ENCODE results near the gene HBD. TPM values are rescaled to one million over a fixed set of nuclear protein-coding genes. Genes with fewer than 3 reads are reported as not detected.
"Not testable (repeated sequence)": the region's sequence is repeated elsewhere in the genome, so short reads cannot be mapped to it uniquely, and the experiment has no call there.

HBD gene
- total RNA-seq, 1 experiment from 2014 or later = not detected

DNA sequence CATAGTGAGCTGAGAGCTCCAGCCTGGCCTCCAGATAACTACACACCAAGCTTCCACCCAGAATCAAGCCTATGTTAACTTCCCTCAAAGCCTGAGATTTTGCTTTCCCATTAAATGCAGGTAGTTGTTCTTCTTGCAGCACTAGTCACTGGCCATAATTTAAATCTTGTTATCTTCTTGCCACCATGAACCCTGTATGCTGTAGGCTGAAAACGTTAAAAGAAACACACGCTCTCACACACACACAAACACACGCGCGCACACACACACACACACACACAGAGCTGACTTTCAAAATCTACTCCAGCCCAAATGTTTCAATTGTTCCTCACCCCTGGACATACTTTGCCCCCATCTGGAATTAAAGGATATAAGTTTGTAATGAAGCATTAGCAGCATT, 19.2 kb upstream of the HBD start:
- not testable (repeated sequence) for DNase-seq (ENCODE audit: low spot score)

DNA sequence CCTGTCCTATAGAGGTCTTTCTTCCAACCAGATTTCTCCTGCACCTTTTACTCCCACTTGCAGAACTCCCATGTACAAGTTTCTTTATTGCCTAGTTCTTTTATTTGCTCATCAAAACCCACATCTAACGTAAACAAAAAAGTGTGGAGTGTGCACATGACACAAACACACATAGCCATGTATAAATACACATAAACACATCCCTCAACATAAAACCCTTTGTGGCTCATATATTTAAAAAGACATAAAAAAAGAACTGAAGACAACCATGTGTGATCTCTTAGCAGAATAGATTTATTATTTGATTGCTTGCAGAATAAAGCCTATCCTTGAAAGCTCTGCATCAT, 18.6 kb upstream of the HBD start:
- no peak for DNase-seq (ENCODE audit: low spot score)

DNA sequence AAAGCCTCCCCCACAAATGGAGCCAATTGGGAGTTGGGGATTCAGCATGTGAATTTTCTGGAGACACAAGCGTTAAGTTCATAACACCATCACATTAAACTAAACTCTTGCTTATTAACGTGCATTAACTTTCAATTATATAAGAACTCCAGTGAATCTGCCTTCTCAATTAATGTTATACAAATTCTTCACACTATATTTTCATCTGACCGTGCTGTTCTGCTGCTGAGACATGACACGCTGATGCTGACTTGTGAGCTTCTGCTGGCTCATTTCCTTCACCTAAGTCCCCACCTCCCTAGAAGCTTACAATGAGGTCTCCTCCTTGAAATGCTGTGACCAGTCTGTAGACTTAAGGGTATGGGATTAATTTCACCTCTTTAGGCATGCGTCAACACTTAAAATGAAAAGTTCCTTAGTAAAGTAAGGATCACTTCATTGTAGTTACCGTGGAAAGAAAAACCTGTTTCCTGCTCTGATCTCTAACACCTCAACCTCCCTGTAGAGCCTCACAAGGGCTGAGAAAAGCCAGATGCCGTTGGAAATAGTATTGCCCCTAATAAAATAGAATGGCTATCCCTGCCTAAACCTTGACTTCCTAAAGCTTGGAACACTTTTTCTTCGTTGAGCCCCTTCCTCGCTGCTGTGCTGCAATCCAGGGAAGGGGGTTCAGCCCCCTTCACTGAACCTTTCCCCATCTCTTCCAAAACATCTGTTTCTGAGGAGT, 18.1 kb upstream of the HBD start:
- no peak for DNase-seq (ENCODE audit: low spot score)

DNA sequence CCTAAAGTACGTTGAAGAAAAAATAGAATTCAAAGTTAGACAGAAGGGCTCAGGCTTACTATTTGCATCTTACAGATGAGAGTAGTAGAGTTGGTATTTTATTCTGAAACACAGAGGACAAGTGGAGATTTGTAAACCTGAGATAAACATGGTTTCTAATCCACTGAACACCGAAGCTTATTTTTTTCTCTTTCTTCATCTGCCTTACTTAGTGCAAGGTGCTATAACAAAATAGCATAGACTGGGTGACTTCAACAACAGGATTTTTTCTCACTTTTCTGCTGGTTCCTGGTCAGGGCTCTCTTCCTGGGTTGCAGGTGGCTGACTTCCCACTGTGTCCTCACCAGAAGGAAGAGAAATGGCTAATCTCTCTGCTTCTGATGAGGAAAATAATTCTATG, 17.5 kb upstream of the HBD start:
- no peak for DNase-seq (ENCODE audit: low spot score)

DNA sequence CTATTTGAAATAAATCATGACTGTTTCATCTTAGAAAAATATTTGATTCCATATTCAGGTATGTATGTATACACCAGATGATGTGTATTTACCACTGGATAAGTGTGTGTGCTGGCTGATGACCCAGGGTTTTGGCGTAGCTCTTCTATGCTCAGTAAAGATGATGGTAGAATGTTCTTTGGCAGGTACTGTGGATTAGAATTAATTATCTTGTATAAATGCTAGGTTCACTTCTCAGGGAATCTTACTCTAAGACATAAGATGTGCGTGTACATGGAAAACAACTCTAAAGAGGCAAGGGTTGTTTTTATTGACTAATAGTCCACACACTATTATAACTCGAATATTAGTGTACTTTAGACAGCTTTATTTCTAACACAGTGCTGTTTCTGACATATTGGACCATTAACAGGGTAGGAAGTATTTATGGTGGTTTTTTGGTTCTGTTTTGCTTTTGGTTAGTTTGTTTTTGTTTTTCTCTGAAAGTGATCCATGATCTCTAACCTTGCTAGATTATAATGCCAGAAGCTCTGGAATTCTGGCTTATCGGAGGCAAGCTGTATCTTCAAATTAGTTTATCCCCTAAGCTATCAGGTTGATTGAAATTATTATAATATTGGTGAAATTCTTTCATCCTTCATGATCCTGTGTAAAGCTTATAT, 16.4 kb upstream of the HBD start:
- DNase-seq (ENCODE audit: low spot score) = no peak

DNA sequence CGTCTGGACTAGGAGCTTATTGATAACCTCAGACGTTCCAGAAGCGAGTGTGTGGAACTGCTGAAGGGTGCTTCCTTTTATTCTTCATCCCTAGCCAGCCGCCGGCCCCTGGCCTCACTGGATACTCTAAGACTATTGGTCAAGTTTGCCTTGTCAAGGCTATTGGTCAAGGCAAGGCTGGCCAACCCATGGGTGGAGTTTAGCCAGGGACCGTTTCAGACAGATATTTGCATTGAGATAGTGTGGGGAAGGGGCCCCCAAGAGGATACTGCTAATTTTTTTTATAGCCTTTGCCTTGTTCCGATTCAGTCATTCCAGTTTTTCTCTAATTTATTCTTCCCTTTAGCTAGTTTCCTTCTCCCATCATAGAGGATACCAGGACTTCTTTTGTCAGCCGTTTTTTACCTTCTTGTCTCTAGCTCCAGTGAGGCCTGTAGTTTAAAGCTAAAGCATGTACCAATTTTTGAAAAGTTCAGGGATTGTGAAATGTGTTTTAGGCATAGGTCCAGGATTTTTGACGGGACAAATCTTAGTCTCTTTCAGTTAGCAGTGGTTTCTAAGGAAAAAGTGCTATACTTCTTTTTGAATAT, 15.6 kb upstream of the HBD start, which contains the start of gene HBG1:
HBG1 (minus strand) TSS at position 51 of the 590 bp plus-strand sequence. CDS start 53 bp downstream, outside the sequence.
- DNase-seq (ENCODE audit: low spot score) = not testable (repeated sequence)

DNA sequence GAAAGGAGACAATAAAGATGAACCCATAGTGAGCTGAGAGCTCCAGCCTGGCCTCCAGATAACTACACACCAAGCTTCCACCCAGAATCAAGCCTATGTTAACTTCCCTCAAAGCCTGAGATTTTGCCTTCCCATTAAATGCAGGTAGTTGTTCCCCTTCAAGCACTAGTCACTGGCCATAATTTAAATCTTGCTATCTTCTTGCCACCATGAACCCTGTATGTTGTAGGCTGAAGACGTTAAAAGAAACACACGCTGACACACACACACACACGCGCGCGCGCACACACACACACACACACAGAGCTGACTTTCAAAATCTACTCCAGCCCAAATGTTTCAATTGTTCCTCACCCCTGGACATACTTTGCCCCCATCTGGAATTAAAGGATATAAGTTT, 14.2 kb upstream of the HBD start:
- not testable (repeated sequence) for DNase-seq (ENCODE audit: low spot score)

DNA sequence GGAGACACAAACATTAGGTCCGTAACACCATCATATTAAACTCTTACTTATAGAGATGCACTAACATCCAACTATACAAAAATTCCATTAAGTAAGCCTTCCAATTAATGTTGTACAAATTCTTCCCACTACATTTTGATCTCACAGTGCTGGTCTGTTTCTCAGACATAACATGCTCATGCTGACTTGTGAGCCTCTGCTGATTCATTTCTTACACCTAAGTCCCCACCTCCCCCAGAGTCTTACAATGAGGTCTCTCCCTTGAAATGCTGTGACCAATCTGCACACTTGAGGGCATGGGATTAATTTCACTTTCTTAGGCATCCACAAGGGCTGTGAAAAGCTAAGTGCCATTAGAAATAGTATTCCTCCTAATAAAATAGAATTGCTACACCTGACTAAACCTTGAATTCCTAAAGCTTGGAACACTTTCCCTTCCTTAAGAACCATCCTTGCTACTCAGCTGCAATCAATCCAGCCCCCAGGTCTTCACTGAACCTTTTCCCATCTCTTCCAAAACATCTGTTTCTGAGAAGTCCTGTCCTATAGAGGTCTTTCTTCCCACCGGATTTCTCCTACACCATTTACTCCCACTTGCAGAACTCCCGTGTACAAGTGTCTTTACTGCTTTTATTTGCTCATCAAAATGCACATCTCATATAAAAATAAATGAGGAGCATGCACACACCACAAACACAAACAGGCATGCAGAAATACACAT, 13.3 kb upstream of the HBD start:
- no peak for DNase-seq (ENCODE audit: low spot score)

DNA sequence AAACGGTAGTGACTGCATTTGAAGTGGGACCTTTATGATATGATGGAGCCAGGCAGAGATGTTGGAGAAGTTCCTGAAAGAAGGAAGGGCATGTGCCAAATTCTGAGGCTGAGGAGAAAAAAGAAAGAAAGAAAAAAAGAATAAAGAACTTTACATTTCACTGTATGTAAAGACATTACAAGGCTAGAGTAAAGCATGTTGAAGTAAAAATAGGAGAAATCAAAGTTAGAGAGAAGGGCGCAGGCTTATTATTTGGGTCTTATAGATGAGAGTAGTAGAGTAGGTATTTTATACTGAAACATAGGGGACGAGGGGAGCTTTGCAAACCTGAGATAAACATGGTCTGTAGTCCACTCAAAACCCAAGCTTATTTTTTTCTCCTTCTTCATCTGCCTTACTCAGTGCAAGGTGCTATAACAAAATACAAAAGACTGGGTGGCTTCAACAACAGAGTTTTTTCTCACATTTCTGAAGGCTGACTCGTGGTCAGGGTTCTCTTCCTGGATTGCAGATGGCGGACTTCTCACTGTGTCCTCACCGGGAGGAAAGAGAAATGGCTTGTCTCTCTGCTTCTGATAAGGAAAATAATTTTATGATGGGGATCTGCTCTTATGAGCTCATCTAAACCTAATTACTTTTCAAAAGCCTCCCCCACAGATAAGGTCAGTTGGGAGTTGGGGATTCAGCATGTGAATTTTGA, 12.6 kb upstream of the HBD start:
- DNase-seq (ENCODE audit: low spot score) = no peak

DNA sequence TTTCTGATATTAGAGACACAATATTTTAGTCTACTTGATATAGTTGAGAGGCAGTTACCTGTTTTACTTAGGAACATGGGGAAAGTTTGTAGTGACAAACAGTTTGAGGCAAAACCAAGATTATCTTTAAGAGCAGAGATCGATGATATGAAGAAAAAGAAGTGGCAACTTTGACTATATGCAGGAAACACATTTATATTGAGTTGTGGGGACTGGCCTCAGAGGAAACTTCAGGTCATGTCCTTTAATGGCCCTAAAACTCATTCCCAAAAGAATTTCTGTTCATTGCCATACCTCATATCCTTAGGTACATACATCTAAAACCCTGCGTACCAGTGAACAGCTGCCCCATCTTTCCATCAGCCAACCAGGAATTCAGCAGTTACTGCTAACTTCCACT, 10.9 kb upstream of the HBD start:
- DNase-seq (ENCODE audit: low spot score) = no peak

DNA sequence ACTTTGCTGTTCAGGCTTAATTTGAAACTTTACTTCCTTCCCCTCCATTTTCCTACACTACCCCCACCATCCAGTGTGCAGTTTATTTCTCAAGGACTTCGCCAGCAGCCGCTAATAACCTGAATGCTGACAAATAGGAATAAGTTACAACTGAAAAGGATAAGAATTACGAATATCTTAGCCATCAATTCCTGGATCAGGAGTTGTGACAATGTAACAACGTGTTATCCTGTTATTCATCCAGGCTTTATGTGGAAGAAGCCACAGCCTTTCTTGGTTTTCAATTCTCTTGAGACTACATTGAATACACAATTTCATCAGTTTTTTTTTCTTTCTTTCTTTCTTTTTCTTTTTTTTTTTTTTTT, 9.5 kb upstream of the HBD start:
- no peak for DNase-seq (ENCODE audit: low spot score)

DNA sequence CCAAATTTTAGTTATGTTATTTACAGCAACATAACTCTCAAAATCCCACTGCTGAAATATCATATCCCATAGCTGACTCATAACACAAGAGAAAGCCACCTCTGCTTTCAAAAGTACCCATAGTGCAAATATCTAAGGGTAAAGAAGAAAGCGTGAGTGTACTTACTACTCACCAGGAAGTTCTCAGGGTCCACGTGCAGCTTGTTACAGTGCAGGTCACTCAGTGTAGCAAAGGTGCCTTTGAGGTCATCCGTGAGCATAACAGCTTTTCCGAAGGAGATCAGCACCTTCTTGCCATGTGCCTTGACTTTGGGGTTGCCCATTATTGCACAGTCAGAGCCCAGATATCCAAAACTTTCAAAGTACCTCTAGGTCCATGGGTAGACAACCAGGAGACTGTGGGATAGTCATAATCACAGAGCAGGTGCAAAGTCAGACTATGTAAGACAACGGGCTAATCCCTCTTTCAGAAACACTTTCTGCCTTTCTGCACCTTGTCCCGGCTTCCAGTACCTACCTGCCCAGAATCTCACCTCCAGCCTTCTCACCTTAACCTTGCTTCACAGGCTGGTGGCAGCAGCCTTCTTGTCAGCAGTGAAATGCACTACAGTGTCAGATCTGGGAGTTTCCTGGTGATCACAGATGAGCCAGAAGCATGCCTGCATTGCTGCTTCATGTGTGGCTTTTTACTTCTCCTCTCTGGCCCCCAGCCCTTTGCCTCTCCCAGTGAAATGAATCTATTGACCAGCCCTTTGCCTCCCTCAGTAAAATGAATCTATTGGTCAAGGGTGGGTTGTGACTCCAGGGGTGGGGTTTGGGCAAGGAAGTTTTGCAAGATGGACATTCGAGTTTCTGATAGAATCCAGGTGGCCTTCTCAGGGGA, 8.9 kb upstream of the HBD start:
- no peak for DNase-seq (ENCODE audit: low spot score)

DNA sequence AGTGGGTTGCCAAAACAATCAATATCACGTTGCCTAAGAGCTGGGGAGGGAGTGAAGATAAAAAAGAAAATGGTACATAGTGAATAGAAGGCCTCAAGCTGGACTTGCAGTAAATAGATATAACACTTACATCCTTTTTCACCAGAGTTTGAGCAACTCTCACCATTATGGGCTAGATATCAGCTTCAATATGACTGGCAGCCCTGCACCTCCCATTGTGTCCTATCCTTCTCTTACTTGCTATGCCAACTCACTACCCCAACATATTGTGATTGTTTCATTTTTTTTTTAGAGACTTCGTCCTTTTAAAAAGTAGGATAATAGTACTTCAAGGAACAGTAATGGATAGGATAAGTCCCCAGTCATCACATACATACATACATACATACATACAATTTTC, 7.9 kb upstream of the HBD start:
- no peak for DNase-seq (ENCODE audit: low spot score)

DNA sequence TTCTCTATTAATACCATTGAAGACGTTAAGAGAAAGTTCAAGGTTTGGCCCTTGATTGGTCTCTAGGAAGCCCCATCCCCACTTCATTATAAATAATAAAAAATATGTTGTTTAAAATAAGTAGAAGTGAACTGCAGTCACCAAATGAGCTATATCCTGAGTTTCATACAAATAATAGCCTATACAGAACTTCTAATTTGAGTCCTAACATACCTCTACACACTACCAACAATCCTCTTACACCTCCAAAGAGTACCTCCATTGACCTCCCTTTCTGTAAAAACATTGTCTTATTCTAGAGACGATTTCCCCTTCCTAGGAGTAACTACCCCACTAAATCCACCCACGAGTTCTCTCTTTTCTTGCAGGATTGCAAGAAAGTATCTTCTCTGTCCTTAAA, 7.2 kb upstream of the HBD start:
- DNase-seq (ENCODE audit: low spot score) = no peak

DNA sequence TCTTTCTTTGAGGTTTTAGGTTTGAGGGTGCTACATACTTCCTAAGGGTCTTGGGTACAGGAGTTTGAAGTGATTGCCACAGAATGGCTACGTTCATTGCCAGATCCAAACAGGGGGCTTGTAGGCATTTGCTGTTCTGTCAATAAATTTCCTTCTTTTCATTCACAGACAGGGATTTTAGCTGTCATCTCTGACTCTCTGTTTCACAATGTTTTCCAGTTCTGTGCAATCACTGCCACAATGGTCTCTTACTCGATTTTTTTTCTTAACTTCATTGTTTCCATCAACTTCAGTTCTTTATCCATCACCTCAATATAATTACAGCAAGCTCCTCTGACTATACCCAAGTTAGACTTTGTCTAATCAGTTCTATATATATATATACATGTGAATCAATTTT, 6.2 kb upstream of the HBD start:
- no peak for DNase-seq (ENCODE audit: low spot score)

DNA sequence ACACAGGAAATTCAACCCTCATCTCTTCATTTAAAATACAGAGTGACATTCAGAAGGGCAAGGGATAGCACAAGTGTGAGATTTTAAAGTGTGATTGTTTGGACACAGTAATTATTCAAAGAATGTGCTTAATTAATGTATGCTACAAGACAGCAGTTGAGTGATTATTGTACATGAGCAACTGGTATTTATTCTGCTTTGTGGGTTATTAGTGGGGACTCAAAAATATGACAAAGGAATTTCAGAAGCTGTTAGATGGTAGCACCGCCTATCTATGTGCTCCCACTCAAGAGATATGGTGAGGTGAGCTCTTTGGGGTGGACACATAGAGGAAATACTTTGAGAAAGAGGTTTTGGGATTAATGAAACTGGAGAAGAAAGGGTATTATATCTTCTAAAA, 5.8 kb upstream of the HBD start:
- DNase-seq (ENCODE audit: low spot score) = no peak

DNA sequence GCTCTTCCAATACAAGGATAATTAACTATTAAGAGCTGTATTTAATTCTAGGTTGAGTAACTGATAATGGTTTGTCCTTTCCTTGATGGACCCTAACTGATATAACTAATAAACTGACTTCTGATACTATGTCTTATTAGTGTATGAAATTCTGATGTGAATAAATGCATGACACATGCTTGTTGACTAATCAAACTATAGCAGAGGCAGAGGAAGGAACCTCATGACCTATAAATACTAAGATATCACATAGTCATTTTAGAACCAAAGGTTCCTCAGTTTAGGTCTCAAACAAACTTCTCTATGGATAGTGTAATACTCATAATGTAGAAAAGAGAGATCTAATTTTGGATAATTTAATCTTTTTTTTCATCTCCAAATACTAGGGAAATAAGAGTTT, 4.8 kb upstream of the HBD start:
- DNase-seq (ENCODE audit: low spot score) = no peak

DNA sequence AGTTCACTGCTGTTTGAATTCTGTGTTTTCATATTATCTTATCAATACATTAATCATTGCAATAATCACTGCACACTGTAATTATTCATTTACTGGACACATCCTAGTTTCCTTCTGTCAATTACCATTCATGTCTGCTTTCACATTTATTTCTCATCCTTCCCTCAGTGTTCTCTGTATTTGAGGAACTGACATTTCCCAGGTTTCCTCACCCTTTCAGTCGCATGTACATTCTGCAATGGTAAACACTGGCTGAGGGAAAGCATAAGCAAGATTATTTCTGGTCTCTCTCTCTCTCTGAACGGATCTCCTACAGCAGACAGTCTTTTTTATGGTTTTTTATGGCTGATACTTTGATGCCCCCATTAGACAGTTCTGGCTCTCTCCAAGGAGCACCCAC, 4.2 kb upstream of the HBD start:
- DNase-seq (ENCODE audit: low spot score) = no peak

DNA sequence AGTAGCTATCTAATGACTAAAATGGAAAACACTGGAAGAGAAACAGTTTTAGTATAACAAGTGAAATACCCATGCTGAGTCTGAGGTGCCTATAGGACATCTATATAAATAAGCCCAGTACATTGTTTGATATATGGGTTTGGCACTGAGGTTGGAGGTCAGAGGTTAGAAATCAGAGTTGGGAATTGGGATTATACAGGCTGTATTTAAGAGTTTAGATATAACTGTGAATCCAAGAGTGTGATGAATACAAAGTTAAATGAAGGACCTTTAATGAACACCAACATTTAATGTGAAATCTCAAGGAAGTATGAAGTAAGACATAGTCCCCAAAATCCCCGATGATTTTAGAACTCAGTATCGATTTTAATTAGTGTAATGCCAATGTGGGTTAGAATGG, 3.1 kb upstream of the HBD start:
- no peak for DNase-seq (ENCODE audit: low spot score)

DNA sequence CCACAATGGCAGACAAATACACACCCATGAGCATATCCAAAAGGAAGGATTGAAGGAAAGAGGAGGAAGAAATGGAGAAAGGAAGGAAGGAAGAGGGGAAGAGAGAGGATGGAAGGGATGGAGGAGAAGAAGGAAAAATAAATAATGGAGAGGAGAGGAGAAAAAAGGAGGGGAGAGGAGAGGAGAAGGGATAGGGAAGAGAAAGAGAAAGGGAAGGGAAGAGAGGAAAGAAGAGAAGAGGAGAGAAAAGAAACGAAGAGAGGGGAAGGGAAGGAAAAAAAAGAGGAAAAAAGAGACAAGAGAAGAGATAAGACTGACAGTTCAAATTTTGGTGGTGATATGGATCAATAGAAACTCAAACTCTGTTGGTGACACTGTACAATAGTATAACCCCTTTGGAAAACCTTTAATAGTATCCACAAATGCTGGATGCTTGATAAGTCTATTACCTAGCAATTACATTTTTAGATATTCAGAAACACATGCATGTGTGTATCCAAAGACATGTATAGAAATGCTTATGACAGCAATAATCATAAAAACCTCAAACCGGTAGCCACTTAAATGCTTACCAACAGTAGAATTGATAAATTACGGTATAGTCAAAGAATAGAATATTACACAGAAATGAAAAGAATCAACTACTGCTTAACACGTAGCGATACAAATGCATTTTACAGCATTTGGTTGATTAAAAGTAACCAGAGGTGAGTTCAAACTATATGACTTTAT, 1.2 kb upstream of the HBD start:
- no peak for DNase-seq (ENCODE audit: low spot score)

Data from HT-29 (cell line).